Stimulated activated CD4-positive, alpha-beta T cell treated with anti-CD3 and anti-CD28 coated beads, Interleukin-2, amount 100 ng/mL, for 48 hours (primary cell): ENCODE data around the gene VPS52.

Experiments
- DNase-seq, 2 donors: peaks; one replicate each; pipeline ENCODE4 v3.0.0-alpha.2; 2020

The VPS52 gene

DNA sequence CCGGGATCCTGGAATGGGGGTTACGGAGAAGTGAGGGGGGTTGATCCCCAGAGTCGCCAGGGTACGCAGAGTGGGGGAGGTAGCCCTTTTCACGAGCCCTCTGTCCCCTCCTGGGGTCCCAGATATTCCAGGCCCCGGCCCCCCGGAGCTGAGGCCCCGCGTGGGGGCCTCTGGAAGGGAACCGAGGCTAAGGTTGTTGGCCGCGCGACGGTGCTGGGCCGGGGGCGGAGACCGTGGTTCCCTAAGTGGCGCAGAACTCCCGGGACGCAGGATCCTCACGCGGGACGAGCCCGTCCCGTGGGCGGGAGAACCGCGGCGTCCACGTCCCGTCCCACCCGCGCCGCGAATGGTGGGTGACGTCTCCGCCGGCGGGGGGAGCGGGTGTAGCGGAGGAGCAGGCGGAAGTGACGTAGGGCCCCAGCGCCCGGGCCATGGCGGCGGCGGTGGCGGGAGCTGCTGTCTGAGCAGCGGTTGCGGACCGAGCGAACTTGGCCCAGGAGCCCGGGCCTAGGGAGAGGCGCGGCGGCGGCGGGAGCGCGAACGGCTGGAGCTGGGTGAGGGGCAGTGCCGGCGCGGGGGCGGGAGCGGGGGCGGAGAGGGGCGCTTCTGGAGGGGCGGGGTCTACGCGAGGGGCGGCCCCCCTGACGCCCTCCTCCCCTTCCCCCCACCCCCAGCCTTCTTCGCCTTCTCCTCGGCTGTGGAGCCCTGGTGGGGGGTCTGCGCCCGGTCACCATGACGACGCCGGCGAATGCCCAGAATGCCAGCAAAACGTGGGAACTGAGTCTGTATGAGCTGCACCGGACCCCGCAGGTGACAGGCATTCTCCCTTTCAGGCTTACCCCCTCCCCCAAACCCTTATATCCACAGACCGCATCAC is 63.3 kb downstream of the VPS52 start, which contains the start of gene RING1:
TSS of gene RING1 (plus strand) at position 410 of the 877 bp plus-strand sequence. CDS start at position 733, 323 bp downstream.
- DNase-seq = peak; percentile 79 to 83

DNA sequence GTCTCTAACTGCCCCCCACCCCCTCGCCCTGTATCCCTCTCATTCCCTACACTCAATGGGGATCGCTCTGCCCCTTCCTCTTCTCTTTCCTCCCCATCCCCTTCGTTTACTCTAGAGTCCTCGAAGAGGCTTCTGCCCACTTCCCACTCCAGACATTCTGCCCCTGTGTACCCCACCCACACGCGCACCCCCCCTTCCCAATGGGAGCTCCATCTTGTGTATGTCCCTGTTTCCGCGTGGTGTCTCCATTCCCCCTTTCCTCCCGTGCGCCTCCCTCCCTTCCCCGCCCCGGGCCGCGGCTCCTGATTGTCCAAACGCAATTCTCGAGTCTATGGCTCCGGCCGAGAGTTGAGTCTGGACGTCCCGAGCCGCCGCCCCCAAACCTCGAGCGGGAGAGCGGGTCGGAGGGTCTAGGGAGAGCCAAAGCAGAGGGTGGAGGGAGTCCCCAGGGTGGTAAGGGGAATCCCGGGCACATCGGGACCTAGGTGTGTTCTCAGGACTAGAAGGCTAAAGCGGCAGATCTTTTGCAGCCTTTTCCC is 64.1 kb downstream of the VPS52 start:
- no peak for DNase-seq

DNA sequence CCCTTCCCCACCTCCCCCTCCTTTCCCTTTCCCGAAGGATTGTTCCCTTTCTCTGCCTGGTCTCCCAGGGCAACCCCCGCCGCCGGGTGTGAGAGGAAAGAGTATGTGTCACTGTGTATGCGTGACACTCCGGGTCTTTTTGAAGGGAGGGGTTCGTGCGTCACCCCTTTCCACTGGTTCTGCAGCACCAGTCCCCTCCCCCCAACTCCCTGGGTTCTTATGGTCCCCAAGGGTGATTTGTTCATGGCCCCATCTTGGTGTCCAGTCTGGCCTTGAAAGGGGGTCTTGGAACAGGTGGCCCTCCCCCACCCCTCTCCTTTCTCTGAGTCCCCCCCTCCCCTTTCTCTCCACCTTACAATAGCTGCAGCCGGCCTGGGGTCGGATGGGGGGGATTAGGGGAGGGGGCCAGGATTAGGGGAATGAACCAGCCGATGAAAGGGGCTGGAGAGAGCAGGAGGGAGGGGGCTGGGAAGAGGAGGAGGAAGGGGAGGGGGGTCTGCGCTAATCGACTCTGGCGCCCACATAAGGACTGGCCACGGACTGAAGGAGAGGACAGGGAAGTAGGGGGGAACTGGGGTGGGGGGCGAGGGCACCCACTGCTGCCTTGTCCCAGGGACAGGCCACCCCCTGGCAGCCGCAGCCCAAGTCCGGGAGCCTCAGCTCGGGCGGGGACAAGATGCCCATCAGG is 64.7 kb downstream of the VPS52 start:
- no peak for DNase-seq

DNA sequence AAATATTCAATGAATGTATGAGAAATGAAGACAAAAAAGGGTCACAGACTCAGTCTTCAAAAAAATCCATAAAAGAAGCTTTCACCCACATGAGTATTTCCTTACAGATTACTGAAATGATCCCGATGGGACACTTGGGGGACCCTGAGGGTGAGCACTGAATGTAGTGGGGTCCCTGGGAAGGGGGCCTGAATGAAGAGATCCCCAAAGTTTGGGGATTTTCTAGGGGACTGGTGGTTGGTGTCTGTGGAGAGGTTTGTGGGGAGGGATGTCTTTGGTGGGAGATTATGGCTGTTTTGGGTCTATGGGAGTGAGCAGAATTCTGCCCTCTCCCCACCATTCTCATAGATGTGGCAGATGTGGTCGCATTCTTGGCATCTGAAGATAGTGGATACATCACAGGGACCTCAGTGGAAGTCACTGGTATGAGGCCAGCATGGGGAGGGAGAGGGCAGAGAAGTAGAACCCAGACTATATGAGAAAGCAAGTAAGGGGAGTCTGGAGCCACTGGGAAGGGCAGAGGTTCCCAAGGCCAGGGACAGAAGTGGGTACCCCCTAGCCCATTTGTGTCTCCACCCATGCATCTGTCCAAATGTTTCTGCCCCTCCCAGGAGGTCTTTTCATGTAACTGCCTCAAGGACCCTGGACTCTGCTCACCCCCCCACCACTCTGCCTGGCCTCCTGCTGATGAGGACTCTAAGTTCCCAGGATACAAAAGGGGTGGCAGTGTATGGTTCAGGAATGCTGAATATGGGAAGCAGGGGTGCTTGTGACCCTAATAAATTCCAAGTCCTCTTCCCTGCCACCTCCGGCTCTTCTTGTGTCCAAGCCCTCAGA is 65.4 kb downstream of the VPS52 start:
- no peak for DNase-seq

DNA sequence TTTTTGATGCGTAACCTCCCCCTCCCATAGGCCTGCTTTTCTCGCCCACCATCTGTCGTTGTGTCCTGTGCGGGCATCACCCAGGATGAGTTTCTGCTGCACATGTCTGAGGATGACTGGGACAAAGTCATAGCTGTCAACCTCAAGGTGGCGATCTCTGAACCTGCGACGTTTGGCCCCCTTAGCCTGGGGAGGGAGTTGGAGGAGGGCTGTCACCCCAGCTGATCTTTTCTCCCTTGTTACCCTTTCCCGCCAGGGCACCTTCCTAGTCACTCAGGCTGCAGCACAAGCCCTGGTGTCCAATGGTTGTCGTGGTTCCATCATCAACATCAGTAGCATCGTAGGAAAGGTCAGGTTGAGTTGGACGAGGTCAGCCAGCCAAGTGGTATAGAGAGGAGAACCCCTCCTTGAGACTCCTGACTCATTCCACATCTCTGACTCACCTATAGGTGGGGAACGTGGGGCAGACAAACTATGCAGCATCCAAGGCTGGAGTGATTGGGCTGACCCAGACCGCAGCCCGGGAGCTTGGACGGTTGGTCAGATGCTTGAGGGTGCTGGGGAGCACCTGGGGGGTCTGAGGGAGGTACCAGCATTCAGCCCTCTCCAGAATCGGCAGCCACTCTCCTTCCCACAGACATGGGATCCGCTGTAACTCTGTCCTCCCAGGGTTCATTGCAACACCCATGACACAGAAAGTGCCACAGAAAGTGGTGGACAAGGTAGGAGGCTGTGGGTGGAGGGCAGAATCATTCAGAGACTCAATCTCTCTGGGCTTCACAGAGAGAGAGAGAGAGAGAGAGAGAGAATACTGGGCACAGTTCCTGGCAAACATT is 66.3 kb downstream of the VPS52 start:
- peak in 1 of 2 donors; percentile 51 for DNase-seq

DNA sequence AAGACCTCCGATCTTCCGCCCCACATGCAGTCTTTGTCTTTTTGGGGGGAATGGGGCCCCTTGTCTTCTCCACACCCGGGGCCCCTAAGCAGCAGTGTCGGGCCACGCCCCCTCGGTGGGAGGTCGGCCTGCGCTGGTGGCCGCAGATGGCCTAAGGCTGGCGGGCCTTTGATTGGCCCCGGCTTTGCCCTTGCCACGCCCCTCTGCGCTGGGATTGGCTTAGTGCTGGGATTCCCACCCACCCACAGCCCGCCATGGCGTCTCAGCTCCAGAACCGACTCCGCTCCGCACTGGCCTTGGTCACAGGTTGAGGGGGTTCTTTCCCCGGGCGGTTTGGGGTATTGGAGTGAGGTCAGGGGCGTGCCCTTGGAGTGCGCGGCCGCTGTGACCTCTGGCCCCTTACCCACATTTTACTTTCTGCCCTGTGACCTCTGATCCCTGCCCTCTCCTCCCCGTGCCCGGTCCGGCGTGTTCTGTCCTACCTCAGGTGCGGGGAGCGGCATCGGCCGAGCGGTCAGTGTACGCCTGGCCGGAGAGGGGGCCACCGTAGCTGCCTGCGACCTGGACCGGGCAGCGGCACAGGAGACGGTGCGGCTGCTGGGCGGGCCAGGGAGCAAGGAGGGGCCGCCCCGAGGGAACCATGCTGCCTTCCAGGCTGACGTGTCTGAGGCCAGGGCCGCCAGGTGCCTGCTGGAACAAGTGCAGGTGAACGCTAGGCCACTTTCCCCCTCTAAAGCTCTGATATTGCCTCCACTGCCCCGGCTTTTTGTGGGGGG is 67.1 kb downstream of the VPS52 start, which contains the start of gene HSD17B8:
TSS of gene HSD17B8 (plus strand) at position 241 of the 776 bp plus-strand sequence. CDS start at position 255, 14 bp downstream.
- DNase-seq = peak; percentile 89 to 92

GRCh38 chr6:33204165-33204414 is 67.6 kb downstream of the VPS52 start:
- no peak for DNase-seq

DNA sequence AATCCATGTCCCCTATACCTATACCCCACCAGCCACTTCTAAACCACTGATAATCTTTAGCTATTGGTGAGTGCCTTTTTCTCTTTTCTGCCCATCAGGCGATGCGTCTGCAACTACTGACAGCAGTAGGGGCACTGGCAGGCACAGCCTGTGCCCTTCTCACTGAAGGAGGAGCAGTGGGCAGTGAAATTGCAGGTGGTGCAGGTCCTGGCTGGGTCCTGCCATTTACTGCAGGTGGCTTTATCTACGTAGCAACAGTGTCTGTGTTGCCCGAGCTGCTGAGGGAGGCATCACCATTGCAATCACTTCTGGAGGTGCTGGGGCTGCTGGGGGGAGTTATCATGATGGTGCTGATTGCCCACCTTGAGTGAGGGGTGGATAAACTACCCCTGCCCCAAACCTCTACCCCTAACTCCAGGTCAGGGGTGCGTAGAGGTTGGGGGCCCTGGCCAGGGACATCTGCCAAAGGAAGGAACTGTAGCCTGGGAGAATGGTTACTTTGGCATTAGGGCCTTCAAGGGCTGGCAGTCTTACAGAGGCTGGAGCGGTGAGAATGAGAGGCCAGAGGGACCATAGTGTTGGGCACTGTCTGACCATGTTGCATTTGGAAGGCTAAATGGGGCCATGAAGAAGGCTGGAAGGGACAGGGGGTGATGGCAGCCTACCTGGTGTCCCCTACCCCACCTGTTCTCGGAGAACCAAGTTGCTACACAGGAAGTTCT is 68.1 kb downstream of the VPS52 start:
- no peak for DNase-seq

- no peak for DNase-seq
Observed at GRCh38 chr6:33202799-33203198, 68.9 kb downstream of the VPS52 start.

- no peak for DNase-seq
Observed at GRCh38 chr6:33201935-33202334, 69.7 kb downstream of the VPS52 start.

GRCh38 chr6:33201147-33201545 is 70.5 kb downstream of the VPS52 start:
- DNase-seq = no peak
